ENCODE results near the gene CYP4F11. TPM values are rescaled to one million over a fixed set of nuclear protein-coding genes. Genes with fewer than 3 reads are reported as not detected.
"Not testable (repeated sequence)": the region's sequence is repeated elsewhere in the genome, so short reads cannot be mapped to it uniquely, and the experiment has no call there.

Gene CYP4F11
- total RNA-seq = not detected in 2 replicates
- polyA plus RNA-seq = not detected in 2 replicates

- no peaks in the 10 kb centered on the region for H3K27me3 ChIP-seq
- no peaks in the 10 kb centered on the region for H3K9me3 ChIP-seq (ENCODE audit: low read depth)
- H3K36me3 ChIP-seq = no peaks in the 10 kb centered on the region
- no peak within 1 kb of the TSS for H3K4me3 ChIP-seq
- no peak within 1 kb of the TSS for H3K27ac ChIP-seq
- TF ChIP-seq CTCF (IDR thresholded peaks at IDR 0.05; ENCODE audit: low read depth, low read length) = no peak
- no peak for DNase-seq (ENCODE audit: low read depth in 1 of 2, low spot score in 1 of 2)
- H3K4me1 ChIP-seq (ENCODE audit: low read depth) = no peaks in the 10 kb centered on the region
These were observed at the start of gene CYP4F11 for GRCh38 chr19:15934332-15935078. TSS of gene CYP4F11 (minus strand) at chr19:15934529. CDS start at chr19:15934408, 121 bp downstream.

- no peak for DNase-seq (ENCODE audit: low read depth in 1 of 2, low spot score in 1 of 2)
- Histone ChIP-seq H3K9me3 (ENCODE audit: low read depth) (no peaks in the 10 kb centered on the region), H3K27ac (no peak overlapping the region), H3K36me3 (no peaks in the 10 kb centered on the region), H3K4me1 (ENCODE audit: low read depth) (no peaks in the 10 kb centered on the region), H3K4me3 (no peak overlapping the region), H3K27me3 (no peaks in the 10 kb centered on the region)
- TF ChIP-seq CTCF (IDR thresholded peaks at IDR 0.05; ENCODE audit: low read depth, low read length) = no peak
These were observed 45.0 kb upstream of the CYP4F11 start for GRCh38 chr19:15979293-15979692.

- TF ChIP-seq CTCF (IDR thresholded peaks at IDR 0.05; ENCODE audit: low read depth, low read length) = no peak
- Histone ChIP-seq H3K27me3 (no peaks in the 10 kb centered on the region), H3K4me3 (no peak overlapping the region), H3K27ac (no peak overlapping the region), H3K36me3 (no peaks in the 10 kb centered on the region), H3K9me3 (ENCODE audit: low read depth) (no peaks in the 10 kb centered on the region), H3K4me1 (ENCODE audit: low read depth) (no peaks in the 10 kb centered on the region)
- DNase-seq (ENCODE audit: low read depth in 1 of 2, low spot score in 1 of 2) = no peak
These were observed 43.4 kb upstream of the CYP4F11 start for GRCh38 chr19:15977690-15978089.

GRCh38 chr19:15976836-15977689 is 42.7 kb upstream of the CYP4F11 start:
- H3K4me1 ChIP-seq (ENCODE audit: low read depth) = no peaks in the 10 kb centered on the region
- H3K27ac ChIP-seq = no peak overlapping the region
- H3K27me3 ChIP-seq = no peaks in the 10 kb centered on the region
- no peaks in the 10 kb centered on the region for H3K36me3 ChIP-seq
- no peaks in the 10 kb centered on the region for H3K9me3 ChIP-seq (ENCODE audit: low read depth)
- no peak for DNase-seq (ENCODE audit: low read depth in 1 of 2, low spot score in 1 of 2)
- no peak overlapping the region for H3K4me3 ChIP-seq
- no peak for TF ChIP-seq CTCF (IDR thresholded peaks at IDR 0.05; ENCODE audit: low read depth, low read length)

- no peaks in the 10 kb centered on the region for H3K9me3 ChIP-seq (ENCODE audit: low read depth)
- no peak for TF ChIP-seq CTCF (IDR thresholded peaks at IDR 0.05; ENCODE audit: low read depth, low read length)
- no peaks in the 10 kb centered on the region for H3K4me1 ChIP-seq (ENCODE audit: low read depth)
- DNase-seq (ENCODE audit: low read depth in 1 of 2, low spot score in 1 of 2) = no peak
- H3K4me3 ChIP-seq = no peak overlapping the region
- H3K36me3 ChIP-seq = no peaks in the 10 kb centered on the region
- H3K27ac ChIP-seq = no peak overlapping the region
- no peaks in the 10 kb centered on the region for H3K27me3 ChIP-seq
These were observed 40.5 kb upstream of the CYP4F11 start for GRCh38 chr19:15974856-15975255.

GRCh38 chr19:15972043-15972442 is 37.7 kb upstream of the CYP4F11 start:
- not testable (repeated sequence) for H3K27me3 ChIP-seq; H3K27ac ChIP-seq; H3K4me3 ChIP-seq; H3K9me3 ChIP-seq (ENCODE audit: low read depth); DNase-seq (ENCODE audit: low read depth in 1 of 2, low spot score in 1 of 2); H3K4me1 ChIP-seq (ENCODE audit: low read depth); H3K36me3 ChIP-seq

Data from cardiac muscle cell (in vitro differentiated cells and primary cell).